NCI-H2196 (cell line): Measurements from ENCODE around the gene DLG3.

Source experiments
- DNase-seq: peaks from one replicate; lab custom pipeline; 2025; ENCODE audit not compliant: unreplicated experiment; lab: John Stamatoyannopoulos, UW

Gene DLG3

DNA sequence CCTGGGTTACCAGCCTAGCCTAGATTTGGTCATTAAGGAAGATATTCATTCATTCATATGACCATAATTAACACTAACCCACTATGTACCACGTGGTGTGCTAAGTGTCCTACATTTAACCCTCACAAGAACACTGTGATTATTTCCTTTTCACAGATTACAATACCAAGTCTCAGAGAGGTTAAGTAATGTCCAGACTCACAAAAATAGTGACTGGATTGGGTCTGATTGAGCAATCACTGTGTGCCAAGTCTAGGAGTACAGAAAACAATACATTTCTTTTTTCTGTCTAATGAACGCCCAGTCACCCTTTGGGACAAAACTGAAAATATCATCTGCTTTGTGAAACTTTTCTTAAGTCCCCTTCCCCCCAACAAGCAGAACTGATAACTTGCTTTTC, 7.6 kb upstream of the DLG3 start:
- no peak for DNase-seq

DNA sequence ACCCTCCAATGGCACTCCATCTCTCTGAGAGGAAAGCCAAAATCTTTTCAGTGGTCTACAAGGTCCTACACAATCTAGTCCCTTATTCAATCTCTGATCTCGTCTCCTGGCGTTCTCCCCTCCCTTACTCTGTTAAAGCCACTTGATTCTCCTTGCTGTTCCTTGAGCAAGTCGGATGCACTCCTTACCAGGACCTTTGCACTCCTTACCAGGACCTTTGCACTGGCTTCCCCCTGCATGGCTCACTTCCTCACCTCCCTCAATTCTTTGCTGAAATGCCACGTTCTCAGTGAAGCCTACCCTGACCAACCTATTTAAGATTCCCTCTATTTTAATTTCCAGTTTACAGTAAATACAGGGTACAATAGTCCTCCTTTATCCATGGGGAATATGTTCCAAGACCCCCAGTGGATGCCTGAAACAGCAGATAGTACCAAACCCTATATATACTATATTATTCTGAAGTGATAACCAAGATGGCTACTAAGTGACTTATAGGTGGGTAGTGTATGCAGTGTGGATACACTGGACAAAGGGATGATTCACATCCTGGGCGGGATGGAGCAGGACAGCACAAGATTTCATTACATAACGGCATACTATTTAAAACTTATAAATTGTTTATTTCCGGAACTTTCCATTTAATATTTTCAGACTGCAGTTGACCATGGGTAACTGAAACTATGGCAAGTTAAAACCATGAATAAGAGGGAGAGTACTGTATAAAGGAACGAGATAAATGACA, 6.5 kb upstream of the DLG3 start:
- no peak for DNase-seq

DNA sequence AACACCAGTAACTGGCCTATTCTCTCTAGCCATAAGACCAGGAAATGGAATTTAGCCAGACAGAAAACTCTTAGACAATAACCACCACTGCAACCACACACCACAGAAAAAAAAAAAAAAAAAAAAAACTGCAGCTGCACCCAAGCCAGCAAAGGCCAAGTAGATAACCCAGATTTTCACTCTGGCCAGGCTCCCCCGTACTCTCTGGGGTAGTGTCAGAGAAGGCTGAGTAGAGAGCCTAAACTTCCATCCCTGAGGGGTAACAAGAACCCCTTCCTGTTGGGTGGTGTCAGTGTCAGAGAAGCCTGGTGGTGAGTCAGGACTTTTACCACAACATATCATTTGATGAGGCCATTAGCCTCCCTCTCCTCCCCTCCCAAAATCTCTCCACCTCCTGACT, 5.6 kb upstream of the DLG3 start:
- DNase-seq = no peak

DNA sequence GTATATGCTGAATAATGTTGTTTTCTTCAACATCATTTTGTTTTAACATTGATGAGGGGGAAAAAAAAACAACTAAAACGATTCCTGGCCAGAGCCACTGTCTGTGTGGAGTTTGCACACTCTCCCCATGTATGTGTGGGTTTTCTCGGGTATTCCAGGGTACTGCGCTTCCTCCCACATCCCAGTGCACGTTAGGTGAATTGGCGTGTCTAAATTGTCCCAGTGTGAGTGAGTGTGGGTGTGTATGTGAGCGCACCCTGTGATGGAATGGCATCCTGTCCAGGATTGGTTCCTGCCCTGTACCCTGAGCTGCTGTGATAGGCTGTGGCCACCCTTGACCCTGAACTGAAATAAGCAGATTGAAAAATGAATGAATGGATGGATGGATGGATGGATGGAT, 2.4 kb upstream of the DLG3 start:
- DNase-seq = no peak

DNA sequence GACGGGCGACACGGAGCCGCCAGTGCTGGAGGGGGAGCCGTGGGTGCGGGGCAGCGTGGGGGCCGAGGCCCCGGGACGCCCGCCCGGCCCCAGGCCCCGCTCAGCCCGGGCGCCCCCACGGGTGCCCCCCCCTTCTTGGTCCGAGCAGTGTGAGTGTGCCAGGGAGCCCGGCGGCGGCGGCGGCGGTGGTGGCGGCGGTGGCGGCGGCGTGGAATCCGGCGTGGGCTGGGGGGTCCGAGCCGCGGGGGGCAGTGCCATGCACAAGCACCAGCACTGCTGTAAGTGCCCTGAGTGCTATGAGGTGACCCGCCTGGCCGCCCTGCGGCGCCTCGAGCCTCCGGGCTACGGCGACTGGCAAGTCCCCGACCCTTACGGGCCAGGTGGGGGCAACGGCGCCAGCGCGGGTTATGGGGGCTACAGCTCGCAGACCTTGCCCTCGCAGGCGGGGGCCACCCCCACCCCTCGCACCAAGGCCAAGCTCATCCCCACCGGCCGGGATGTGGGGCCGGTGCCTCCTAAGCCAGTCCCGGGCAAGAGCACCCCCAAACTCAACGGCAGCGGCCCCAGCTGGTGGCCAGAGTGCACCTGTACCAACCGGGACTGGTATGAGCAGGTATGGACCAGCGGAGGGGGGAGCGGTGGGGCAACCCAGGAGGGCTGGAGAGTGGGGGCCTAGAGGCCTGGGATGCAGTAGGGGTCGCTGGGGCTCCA, 466 bp downstream of the DLG3 start:
- DNase-seq = no peak

DNA sequence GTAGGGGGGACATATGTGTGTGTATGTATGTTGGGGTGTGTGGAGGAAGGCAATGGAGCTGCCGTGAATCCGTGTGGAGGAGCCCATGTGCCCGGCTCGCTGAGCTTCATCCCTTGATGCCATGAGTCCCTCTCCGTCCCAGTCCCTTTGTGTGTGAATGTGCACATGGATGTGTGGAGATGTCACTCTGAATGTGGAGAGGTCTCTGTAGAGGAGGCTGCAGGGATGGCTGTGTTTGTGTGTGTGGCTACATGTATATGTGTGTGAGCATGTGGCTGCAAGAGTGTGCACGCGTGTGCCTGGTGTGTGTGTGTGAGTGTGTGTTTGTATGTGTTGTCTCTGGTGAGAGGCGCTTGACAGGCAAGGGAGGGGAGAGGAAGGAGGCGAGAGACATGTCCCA, 1.3 kb downstream of the DLG3 start:
- no peak for DNase-seq

DNA sequence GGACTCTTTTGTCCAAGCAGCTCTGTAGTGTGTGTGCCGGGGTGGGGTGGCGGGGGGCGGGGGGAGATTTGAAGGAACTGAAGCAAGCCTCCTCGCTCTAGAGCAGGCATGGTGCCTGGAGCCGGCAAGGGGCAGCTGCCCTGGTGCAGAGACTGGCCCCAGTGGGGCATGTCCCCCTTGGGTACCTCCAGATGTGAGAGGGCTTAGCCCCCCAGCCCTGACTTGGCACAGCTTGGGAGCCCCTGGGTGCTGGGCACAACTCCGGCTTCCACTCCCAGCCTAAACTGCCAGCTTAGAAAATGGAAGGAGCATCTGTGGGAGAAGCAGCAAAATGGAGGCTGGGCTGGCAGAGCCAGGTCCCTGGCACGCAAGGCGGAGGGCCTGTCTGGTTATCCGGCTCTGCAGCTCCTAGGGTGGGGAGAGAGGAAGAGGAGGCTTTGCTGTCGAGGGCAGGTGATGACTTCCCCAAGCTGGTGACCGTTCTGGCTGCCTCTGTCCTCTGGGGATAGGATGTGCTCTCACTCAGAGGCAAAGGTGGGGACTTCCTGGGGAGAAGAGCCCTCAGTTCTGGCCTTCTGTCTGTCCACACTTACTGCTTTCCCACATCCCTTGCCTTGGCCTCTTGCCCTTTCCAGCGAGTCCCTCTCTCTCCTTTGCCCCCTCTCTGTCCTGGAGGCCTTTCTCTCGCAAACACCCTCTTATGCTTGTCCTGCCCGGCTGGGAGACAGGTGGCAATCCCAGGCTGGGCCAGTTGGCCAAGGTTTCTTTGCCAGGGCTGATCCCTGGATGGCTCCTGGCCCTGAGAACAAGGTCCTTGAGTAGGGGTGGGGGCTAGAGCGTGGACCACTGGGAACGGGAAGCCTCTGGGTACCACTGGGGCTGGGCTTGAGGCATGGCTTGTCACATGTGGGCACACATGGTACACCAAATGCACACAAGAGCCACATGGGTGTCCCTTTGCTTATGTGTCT, 2.0 kb downstream of the DLG3 start:
- no peak for DNase-seq

DNA sequence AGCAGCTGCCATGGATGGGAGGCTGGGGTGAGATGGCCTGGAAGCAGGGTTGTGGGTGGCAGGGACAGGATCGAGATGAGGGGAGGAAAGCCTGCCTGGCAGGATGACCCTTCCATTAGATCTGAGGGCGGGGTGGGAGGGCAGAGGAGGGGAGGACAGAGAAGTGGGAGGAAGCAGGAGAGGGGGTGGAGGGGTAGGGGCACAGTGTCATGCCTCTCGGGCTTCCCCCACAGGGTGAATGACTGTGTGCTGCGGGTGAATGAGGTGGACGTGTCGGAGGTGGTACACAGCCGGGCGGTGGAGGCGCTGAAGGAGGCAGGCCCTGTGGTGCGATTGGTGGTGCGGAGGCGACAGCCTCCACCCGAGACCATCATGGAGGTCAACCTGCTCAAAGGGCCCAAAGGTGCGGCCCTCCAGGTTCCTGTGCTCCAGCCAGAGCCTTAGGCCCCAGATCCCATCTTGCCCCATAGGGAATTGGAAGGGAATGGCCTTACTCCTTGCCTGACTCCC, 4.9 kb downstream of the DLG3 start:
- no peak for DNase-seq

DNA sequence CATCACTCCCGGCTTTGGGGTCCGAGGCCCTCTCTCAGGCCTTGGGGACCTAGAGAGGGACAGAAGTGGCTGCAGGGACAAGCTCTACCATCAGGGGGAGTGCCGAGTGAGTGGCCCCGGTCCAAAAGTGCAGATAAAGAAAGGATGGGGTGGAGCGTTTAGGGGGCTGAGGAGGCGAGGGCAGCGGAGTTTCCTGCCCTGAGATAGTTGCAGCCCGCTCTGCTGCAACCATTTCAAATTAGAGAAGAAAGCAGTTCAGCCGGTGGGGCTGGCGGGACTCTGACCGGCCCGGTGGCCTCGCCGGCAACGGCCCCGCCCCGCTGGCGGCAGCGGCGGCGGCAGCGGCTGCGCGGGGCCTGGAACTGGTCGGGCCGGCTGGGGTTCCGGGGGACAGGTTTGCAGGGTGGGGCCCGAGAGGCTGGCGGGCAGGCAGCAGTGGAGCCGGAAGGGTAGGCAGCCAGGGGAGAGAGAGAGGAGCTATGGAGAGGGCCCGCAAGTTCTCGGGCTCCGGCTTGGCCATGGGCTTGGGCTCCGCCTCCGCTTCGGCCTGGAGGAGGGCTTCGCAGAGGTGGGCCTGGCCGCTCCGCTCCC, 7.6 kb downstream of the DLG3 start:
- DNase-seq = peak; percentile 57

DNA sequence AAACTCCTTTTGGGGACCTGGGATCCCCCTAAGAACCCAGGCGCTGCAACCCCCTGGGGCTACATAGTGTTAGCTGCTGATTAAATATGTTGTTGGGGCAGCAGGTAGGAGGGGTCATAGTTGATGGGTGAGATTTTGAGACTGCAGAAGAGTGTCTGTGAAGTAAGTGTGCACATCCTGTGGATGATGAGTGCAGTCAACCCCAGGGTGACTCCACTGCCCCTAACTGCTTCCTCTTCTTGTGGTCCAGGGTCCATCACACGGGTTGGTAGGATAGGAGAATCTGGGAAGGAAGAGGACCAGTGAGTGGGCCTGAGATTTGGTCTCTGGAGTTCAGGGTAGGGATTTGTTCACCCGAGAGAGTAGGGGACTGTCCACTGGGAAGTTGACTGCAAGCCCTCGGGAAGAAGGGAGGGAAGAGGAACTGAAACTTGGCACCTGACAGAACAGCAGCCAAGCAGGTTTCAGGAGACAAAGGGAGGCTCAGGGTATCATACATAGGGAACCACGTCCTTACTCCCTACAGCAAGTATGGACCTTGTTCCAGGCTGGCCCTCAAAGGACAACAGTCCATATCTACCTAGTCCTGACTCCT, 8.5 kb downstream of the DLG3 start:
- DNase-seq = no peak

DNA sequence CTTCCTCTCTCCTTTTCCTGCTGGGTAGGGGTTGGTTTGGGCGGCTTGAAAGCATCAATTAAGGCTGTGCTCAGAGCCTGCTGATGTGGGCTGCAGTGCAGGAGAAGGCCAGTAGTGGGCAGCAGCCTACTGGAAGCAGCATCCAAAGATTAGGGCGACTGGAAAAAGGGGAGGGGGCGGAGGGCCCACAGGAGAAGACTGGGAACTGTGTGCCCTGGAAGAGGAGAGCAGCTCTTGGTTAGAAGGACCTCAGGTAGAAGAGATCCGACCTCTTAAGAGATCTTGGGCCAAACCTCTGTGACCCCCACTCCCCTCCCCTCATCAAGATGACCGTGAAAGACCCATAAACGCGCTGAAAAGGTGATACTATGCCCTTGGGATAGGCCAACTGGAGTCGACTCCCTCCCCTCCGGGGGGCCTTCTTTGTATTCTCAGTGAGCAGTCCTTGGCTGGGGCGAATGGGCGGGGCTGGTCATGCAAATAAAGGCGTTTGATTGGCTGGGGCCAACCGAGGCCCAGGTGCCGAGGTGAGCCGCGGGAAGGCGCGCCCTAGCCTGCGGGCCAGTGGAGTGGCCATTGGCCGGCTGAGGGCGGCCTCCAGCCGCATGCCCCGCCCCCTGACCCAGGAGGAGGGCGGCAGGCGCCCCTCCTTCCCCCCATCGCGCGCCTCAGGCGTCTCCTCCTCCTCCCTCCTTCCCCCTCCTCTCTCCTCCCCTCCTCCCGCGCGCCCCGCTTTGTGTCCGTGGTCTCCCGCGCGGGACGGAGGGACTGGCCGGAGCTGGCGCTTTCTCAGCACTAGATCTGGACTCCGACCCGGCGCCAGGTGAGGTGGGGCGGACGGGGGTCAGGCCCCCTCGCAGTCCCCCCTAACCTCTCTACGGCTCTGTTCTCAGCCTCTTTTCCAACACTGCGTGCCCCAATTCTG, 10.1 kb downstream of the DLG3 start:
- peak; percentile 89 for DNase-seq

DNA sequence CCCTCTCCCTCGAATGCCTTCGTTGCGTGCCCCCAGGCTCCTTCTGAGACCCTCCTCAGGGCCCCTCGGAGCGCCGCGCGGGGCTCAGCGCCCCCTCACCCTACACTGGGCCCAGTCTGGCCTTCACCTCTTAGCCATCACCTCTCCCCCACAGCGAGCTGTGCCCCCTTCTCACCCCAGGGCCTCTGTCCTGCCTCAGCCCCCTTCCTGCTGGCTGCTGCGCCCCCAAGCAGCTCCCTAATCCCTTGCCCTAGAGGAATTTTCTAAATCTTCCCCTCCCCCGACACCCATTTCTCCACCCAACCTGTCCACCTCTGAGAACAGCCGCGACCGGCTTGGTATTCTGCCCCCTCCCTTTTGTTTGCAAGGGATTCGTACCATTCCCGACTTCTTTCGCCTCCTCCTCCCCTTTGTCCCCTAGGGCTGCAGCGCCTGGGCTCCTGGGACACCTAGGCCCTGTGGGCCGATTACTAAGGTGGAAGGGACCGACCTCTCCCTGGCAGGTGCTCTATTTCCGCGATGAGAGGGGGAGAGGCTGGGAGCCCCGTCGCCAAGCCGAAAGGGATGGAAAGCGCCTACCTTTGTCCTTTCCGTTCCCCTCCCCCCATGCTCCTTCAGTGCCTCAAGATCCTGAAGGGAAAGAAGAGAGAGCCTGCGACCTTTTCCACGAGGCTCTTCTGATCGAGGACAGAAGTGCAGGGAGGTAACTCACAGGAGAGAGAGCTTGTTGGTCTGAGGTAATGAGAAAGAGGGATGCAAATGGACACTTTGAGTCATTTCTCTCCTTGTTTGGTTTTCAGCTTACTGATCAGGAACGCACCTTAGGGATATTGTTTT, 10.9 kb downstream of the DLG3 start:
- no peak for DNase-seq

DNA sequence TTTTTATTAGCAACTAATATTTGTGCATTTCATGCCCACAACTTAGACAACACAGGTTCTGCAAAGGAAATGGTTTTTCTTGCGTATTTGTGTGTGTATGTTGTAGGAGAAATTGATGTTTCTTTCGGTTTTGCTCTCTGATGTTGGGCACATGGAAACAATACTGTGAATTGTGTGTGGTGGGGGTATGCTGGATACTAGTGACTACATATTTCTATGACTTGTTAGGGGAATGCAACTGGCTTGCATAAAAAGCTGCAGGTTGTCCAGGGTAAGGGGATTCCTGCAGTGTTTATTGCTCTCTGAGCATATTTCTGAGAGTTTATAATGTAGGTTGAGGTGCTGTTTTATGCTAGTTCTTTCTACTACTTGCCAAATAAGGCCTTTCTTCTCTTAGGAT, 11.6 kb downstream of the DLG3 start:
- no peak for DNase-seq

DNA sequence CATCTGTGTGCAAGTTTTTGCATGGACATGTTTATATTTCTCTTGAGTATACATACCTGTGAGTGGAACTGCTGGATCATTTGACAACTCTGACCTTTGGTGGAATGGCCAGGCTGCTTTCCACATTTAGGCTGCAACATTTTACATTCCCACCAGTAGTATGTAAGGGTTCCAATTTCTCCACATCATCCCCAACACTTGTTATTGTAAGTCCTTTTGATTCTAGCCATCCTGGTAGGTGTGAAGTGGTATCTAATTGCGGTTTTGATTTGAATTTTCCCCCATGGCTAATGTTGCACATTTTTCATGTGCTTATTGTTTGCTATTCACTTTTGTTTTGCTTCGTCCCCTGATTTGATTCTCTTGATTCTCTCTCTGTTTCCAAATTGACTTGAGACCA, 16.4 kb downstream of the DLG3 start:
- DNase-seq = no peak

DNA sequence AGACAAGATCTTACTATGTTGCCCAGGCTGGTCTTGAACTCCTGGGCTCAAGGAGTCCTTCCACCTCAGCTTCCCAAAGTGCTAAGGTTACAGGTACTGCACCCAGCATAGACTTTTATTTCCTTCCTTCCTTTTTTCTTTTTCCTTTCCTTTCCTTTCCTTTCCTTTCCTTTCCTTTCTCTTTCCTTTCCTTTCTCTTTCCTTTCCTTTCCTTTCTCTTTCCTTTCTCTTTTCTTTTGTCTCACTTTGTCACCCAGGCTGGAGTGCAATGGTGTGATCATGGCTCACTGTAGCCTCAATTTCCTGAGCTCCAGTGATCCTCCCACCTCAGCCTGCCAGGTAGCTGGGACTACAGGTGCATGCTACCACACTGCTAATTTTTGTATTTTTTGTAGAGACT, 19.4 kb downstream of the DLG3 start:
- DNase-seq = no peak

DNA sequence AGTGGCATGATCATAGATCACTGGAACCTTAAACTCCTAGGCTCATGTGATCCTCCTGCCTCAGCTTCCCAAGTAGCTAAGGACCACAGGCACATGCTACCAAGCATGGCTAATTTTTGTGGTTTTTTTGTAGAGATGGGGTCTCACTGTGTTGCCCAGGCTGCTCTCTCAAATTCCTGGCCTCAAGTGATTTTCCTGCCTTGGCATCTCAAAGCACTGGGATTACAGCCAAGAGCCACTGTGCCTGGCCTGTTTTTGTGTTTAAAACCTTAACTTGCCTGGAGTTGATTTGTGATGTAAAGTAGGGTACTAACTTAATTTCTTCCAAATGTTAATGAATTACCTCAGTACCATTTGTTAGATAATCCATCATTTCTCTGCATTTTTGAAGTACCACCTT, 22.3 kb downstream of the DLG3 start:
- no peak for DNase-seq

DNA sequence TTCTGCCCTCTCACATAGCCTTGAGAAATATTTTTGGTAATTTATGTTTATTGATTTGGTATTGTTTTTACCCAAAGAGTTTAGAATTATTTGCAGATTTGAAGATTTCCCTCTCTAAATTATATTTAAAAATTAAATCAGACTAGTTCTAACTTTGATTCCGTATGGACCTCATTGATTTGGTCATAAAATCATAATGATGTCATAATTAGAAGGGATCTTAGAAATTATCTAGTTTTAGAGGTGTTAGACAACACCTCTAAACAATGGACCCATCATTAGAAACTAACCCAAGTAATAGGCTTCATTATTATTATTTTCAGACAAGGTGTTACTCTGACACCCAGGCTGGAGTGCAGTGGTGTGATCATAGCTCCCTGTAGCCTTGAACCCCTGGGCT, 24.1 kb downstream of the DLG3 start:
- DNase-seq = no peak

DNA sequence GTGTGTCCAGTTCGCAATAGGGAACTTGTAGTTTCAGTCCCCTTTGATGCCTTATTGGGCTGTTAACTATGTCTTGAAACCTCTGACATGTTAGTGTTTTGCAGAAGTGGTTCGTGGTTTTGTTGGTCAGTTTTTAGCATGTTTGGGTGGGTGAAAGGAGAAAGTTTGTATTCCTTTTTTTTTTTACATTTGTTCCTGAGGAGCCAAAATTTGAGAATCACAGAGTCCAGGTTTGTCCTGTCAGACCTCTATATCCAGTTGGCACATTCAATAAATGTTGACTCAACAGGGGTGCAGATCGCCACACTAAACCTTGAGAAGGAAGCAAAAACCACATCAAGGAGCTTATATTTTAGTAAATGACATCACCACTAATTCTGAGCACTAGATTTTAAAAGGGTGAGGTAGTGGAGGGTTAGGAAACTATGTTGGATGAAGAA, 26.2 kb downstream of the DLG3 start:
- no peak for DNase-seq
